SH-SY5Y (cell line): ENCODE data around the gene GPR173.

ENCODE experiments used
- GATA2 ChIP-seq: IDR thresholded peaks from 2 replicates; pipeline ENCODE4 v1.6.1; 2011; ENCODE audit warnings: mild to moderate bottlenecking, low read depth, low read length
- GATA3 ChIP-seq: IDR thresholded peaks from 2 replicates; pipeline ENCODE4 v1.6.1; 2011; ENCODE audit warnings: low read depth, mild to moderate bottlenecking, low read length, moderate library complexity

DNA sequence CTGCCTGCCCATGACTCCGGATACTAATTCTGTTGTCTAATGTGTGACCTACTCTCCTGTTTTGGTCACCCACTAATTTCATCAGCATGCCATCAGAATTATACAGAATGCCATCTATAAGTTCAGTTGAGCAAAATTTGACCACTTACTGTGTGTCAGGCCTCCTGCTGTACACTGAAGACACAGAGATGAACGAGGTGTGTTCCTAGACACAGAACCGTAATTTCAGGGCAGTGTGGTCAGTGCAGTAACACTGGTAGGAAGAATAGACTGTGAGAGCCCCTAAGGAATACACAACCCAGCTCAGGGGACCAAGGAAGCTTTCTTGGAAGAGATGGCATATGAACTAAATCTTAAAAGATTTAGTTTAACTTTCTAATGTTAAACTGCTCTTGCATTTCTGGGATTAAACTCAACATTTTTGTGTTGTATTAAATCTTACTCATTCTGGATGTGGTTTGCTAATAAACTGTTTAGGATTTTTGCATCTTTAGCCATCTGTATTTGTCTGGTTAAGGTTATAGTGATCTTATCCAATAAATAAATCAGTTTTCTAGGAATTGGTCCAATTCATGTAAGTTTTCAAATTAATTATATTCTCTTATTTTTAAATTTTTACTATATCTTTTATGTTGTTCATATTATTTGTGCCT, 79.6 kb downstream of the GPR173 start:
- no peak for TF ChIP-seq GATA2
- TF ChIP-seq GATA3, result no peak
